Activated T-helper 1 cell treated with Interleukin-2 at 50 U/mL for 16 hours (primary cell): Measurements from ENCODE around the gene PDE1A.

Experiments
- DNase-seq: peaks from one replicate; pipeline ENCODE4 v3.0.0-alpha.2; 2020; ENCODE audit warnings: low read depth

The PDE1A gene

GRCh38 chr2:182426918-182427240 is at the start of gene PDE1A:
Gene PDE1A, minus strand, starts transcription at chr2:182427036.
- no peak for DNase-seq

- no peak for DNase-seq
Observed at GRCh38 chr2:182473635-182474034, 46.8 kb upstream of the PDE1A start.

GRCh38 chr2:182463760-182464159 is 36.9 kb upstream of the PDE1A start:
- DNase-seq = no peak

GRCh38 chr2:182456784-182457183 is 29.9 kb upstream of the PDE1A start:
- no peak for DNase-seq

GRCh38 chr2:182452456-182452990 is 25.7 kb upstream of the PDE1A start:
- DNase-seq = no peak

GRCh38 chr2:182448371-182448770 is 21.5 kb upstream of the PDE1A start:
- no peak for DNase-seq

- DNase-seq = no peak
Observed at GRCh38 chr2:182447863-182448262, 21.0 kb upstream of the PDE1A start.

GRCh38 chr2:182447163-182447562 is 20.3 kb upstream of the PDE1A start:
- DNase-seq = no peak

- no peak for DNase-seq
Observed at GRCh38 chr2:182446087-182446486, 19.3 kb upstream of the PDE1A start.

GRCh38 chr2:182445391-182445965 is 18.6 kb upstream of the PDE1A start:
- no peak for DNase-seq

GRCh38 chr2:182444806-182445205 is 18.0 kb upstream of the PDE1A start:
- no peak for DNase-seq

GRCh38 chr2:182444170-182444569 is 17.3 kb upstream of the PDE1A start:
- DNase-seq = no peak

GRCh38 chr2:182436252-182436651 is 9.4 kb upstream of the PDE1A start:
- DNase-seq = no peak

GRCh38 chr2:182435754-182436153 is 8.9 kb upstream of the PDE1A start:
- DNase-seq = no peak

GRCh38 chr2:182432051-182432450 is 5.2 kb upstream of the PDE1A start:
- DNase-seq = no peak

GRCh38 chr2:182428476-182428875 is 1.6 kb upstream of the PDE1A start:
- DNase-seq = no peak

- no peak for DNase-seq
Observed at GRCh38 chr2:182426082-182426917, 536 bp downstream of the PDE1A start.

GRCh38 chr2:182422864-182423263 is 4.0 kb downstream of the PDE1A start:
- DNase-seq = no peak

GRCh38 chr2:182420669-182421068 is 6.2 kb downstream of the PDE1A start:
- DNase-seq = no peak

GRCh38 chr2:182416861-182417260 is 10.0 kb downstream of the PDE1A start:
- DNase-seq = no peak

GRCh38 chr2:182416191-182416590 is 10.6 kb downstream of the PDE1A start:
- DNase-seq = no peak

GRCh38 chr2:182415771-182416170 is 11.1 kb downstream of the PDE1A start:
- DNase-seq = no peak

GRCh38 chr2:182412858-182413257 is 14.0 kb downstream of the PDE1A start:
- DNase-seq = no peak

GRCh38 chr2:182410120-182410519 is 16.7 kb downstream of the PDE1A start:
- DNase-seq = no peak
